GM23338 (cell line): ENCODE data around the gene JMJD1C. TPM values are rescaled to one million over a fixed set of nuclear protein-coding genes. Genes with fewer than 3 reads are reported as not detected.

Source experiments
- ATAC-seq: fragments of 200-7000 bp; cut with Tn5 transposase; 3 replicates; pipeline ENCODE4 v1.9.1; 2020
- DNase-seq: peaks from one replicate; pipeline ENCODE4 v3.0.0-alpha.2; 2015; ENCODE audit warnings: low spot score
- H2AFZ ChIP-seq: fragments of 200-600 bp; sonication (generic); 2 replicates; pipeline ENCODE4 v1.8.0; 2016; ENCODE audit warnings: antibody characterized with exemption, mild to moderate bottlenecking, moderate library complexity
- H3F3A ChIP-seq: fragments of 200-600 bp; sonication (generic); replicated peaks from 2 replicates; pipeline ENCODE4 v1.8.0; 2017; ENCODE audit warnings: antibody characterized with exemption, mixed run types, low read depth
- H3K27ac ChIP-seq: fragments of 200-600 bp; sonication (generic); 2 replicates; pipeline ENCODE4 v1.6.1; 2016; ENCODE audit warnings: low read depth
- H3K27me3 ChIP-seq: fragments of 200-600 bp; sonication (generic); 2 replicates; pipeline ENCODE4 v1.8.0; 2016; ENCODE audit warnings: mild to moderate bottlenecking, mixed run types, moderate library complexity; ENCODE audit not compliant: insufficient read depth
- H3K36me3 ChIP-seq: fragments of 200-600 bp; sonication (generic); 2 replicates; pipeline ENCODE4 v1.8.0; 2016; ENCODE audit warnings: mild to moderate bottlenecking; ENCODE audit not compliant: insufficient read depth
- H3K4me1 ChIP-seq: fragments of 200-600 bp; sonication (generic); 2 replicates; pipeline ENCODE4 v1.8.0; 2016; ENCODE audit warnings: mild to moderate bottlenecking, moderate library complexity; ENCODE audit not compliant: insufficient read depth
- H3K4me2 ChIP-seq: fragments of 200-600 bp; sonication (generic); 2 replicates; pipeline ENCODE4 v1.7.1; 2017; ENCODE audit warnings: mixed run types
- H3K4me3 ChIP-seq: fragments of 200-600 bp; sonication (generic); 2 replicates; pipeline ENCODE4 v1.6.1; 2016; ENCODE audit warnings: mixed run types
- H3K79me2 ChIP-seq: fragments of 200-600 bp; sonication (generic); replicated peaks from 2 replicates; pipeline ENCODE4 v1.8.0; 2017; ENCODE audit warnings: mild to moderate bottlenecking; ENCODE audit not compliant: insufficient read depth
- H3K9me2 ChIP-seq: fragments of 200-600 bp; sonication (generic); 2 replicates; pipeline ENCODE4 v1.8.0; 2017; ENCODE audit not compliant: insufficient read depth
- H4K20me1 ChIP-seq: fragments of 200-600 bp; sonication (generic); replicated peaks from 2 replicates; pipeline ENCODE4 v1.8.0; 2017; ENCODE audit warnings: mild to moderate bottlenecking; ENCODE audit not compliant: insufficient read depth
- H3K27ac Mint-ChIP-seq: 2 replicates; pipeline ENCODE4 v1.8.0; 2020; ENCODE audit warnings: inconsistent platforms, mild to moderate bottlenecking, moderate library complexity, mixed read lengths
- H3K27me3 Mint-ChIP-seq: 3 replicates; pipeline ENCODE4 v1.8.0; 2022; ENCODE audit warnings: low read depth, mild to moderate bottlenecking, moderate library complexity, mixed read lengths, inconsistent platforms; ENCODE audit not compliant: insufficient read depth, poor library complexity
- H3K36me3 Mint-ChIP-seq: 3 replicates; pipeline ENCODE4 v1.8.0; 2021; ENCODE audit warnings: low read depth, mild to moderate bottlenecking, inconsistent platforms, moderate library complexity, mixed read lengths
- H3K4me1 Mint-ChIP-seq: 3 replicates; pipeline ENCODE4 v1.8.0; 2020; ENCODE audit warnings: mild to moderate bottlenecking, inconsistent platforms, mixed read lengths
- H3K4me3 Mint-ChIP-seq: 3 replicates; pipeline ENCODE4 v1.8.0; 2021; ENCODE audit warnings: moderate library complexity, mild to moderate bottlenecking, inconsistent platforms, mixed read lengths
- H3K9me3 Mint-ChIP-seq: 3 replicates; pipeline ENCODE4 v1.8.0; 2020; ENCODE audit warnings: moderate library complexity, mild to moderate bottlenecking, inconsistent platforms, mixed read lengths
- CREB1 ChIP-seq: fragments of 250-450 bp; sonication (Bioruptor Pico); IDR thresholded peaks from 2 replicates; pipeline ENCODE4 v1.5.0; 2020; ENCODE audit warnings: low read depth, mild to moderate bottlenecking, moderate library complexity
- STAT1 ChIP-seq: IDR thresholded peaks from one replicate; pipeline ENCODE4 v1.6.1; 2016; ENCODE audit warnings: antibody characterized with exemption; ENCODE audit not compliant: unreplicated experiment
- ZNF331 ChIP-seq: fragments of 250-450 bp; sonication (Bioruptor Pico); IDR thresholded peaks from 2 replicates; pipeline ENCODE4 v1.5.0; 2020; ENCODE audit warnings: low read depth, mild to moderate bottlenecking, moderate library complexity
- polyA plus RNA-seq: library from polyadenylated mRNA; unstranded; fragments of >200 nt; fragmentation: Nextera tagmentation; extraction: Ambion mirVana; gene quantifications from 2 replicates; pipeline ENCODE4 v1.2.1, GENCODE V29; 2016
- total RNA-seq: library from RNA; depleted of rRNA; stranded (reverse); fragments of >200 nt; shearing (Covaris generic); gene quantifications from 2 replicates; pipeline ENCODE4 v1.2.3, GENCODE V29; 2014
- TF ChIP-seq, protein P1 (sequence below): fragments of 250-450 bp; sonication (Bioruptor Pico); IDR thresholded peaks from 2 replicates; pipeline ENCODE4 v1.5.0; 2020; ENCODE audit warnings: mild to moderate bottlenecking, moderate library complexity
- TF ChIP-seq, protein P2 (sequence below): IDR thresholded peaks from 2 replicates; pipeline ENCODE4 v1.6.1; 2016; ENCODE audit warnings: antibody characterized with exemption

Gene JMJD1C
- total and polyA plus RNA-seq, 2 experiments from 2014 or later, result 333 to 435 TPM

DNA sequence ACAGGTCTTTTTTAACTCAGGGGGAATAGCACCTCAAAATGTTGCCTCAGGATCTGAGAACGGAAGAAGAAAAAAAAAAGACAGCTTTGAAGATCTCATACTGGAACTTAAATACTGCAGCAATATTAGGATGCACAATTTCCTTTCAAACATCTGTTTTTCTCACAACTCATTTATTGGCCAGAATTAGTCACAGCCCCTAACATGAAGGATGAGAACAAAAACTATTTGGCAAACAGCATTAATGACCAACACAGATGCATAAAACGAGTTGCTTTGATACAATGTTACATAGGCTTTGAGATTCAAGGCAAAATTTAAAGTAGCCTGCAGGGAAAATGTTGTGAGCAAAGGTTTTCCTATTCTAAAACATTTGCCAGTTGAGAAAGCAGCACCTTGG is 36.5 kb downstream of the JMJD1C start (continued):
- TF ChIP-seq, protein P1, sequence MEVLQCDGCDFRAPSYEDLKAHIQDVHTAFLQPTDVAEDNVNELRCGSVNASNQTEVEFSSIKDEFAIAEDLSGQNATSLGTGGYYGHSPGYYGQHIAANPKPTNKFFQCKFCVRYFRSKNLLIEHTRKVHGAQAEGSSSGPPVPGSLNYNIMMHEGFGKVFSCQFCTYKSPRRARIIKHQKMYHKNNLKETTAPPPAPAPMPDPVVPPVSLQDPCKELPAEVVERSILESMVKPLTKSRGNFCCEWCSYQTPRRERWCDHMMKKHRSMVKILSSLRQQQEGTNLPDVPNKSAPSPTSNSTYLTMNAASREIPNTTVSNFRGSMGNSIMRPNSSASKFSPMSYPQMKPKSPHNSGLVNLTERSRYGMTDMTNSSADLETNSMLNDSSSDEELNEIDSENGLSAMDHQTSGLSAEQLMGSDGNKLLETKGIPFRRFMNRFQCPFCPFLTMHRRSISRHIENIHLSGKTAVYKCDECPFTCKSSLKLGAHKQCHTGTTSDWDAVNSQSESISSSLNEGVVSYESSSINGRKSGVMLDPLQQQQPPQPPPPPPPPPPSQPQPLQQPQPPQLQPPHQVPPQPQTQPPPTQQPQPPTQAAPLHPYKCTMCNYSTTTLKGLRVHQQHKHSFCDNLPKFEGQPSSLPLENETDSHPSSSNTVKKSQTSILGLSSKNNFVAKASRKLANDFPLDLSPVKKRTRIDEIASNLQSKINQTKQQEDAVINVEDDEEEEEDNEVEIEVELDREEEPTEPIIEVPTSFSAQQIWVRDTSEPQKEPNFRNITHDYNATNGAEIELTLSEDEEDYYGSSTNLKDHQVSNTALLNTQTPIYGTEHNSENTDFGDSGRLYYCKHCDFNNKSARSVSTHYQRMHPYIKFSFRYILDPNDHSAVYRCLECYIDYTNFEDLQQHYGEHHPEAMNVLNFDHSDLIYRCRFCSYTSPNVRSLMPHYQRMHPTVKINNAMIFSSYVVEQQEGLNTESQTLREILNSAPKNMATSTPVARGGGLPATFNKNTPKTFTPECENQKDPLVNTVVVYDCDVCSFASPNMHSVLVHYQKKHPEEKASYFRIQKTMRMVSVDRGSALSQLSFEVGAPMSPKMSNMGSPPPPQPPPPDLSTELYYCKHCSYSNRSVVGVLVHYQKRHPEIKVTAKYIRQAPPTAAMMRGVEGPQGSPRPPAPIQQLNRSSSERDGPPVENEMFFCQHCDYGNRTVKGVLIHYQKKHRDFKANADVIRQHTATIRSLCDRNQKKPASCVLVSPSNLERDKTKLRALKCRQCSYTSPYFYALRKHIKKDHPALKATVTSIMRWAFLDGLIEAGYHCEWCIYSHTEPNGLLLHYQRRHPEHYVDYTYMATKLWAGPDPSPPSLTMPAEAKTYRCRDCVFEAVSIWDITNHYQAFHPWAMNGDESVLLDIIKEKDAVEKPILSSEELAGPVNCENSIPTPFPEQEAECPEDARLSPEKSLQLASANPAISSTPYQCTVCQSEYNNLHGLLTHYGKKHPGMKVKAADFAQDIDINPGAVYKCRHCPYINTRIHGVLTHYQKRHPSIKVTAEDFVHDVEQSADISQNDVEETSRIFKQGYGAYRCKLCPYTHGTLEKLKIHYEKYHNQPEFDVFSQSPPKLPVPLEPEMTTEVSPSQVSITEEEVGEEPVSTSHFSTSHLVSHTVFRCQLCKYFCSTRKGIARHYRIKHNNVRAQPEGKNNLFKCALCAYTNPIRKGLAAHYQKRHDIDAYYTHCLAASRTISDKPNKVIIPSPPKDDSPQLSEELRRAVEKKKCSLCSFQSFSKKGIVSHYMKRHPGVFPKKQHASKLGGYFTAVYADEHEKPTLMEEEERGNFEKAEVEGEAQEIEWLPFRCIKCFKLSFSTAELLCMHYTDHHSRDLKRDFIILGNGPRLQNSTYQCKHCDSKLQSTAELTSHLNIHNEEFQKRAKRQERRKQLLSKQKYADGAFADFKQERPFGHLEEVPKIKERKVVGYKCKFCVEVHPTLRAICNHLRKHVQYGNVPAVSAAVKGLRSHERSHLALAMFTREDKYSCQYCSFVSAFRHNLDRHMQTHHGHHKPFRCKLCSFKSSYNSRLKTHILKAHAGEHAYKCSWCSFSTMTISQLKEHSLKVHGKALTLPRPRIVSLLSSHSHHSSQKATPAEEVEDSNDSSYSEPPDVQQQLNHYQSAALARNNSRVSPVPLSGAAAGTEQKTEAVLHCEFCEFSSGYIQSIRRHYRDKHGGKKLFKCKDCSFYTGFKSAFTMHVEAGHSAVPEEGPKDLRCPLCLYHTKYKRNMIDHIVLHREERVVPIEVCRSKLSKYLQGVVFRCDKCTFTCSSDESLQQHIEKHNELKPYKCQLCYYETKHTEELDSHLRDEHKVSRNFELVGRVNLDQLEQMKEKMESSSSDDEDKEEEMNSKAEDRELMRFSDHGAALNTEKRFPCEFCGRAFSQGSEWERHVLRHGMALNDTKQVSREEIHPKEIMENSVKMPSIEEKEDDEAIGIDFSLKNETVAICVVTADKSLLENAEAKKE (CRISPR knock-in tag), result no peak
- TF ChIP-seq STAT1 (no peak), CREB1 (CRISPR knock-in tag) (no peak)

DNA sequence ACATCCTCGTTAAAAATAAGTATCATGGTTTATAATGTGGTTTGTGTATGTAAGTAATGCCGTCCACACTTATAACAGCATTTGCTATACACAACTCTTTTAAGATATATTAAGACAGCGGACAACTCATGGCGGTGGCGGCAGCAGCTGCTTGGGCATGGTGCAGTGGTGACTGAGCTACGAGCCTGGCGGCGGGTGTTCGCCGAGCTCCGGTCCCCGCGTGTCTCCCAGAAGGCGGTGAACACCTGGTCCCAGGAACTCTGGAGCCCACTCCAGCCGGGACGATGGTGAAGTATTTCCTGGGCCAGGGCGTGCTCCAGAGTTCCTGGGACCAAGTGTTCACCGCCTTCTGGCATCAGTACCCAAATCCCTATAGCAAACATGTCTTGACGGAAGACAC is 38.8 kb downstream of the JMJD1C start:
- Histone ChIP-seq H2AFZ (no peak overlapping the region), H3K4me3 (no peak overlapping the region), H3K9me2 (no peaks in the 10 kb centered on the region), H3K4me1 (peaks cover 28% of the 10 kb centered on the region), H3K79me2 (peaks cover 89% of the 10 kb centered on the region), H3K36me3 (no peaks in the 10 kb centered on the region), H3K27me3 (no peaks in the 10 kb centered on the region), H4K20me1 (no peaks in the 10 kb centered on the region; the same call in 1 of the 2 replicates), H3K4me2 (no peak overlapping the region), H3K27ac (no peak overlapping the region), H3F3A (no peaks in the 10 kb centered on the region)
- Mint-ChIP-seq H3K27ac (no peak overlapping the region), H3K4me1 (peaks cover 30% of the 10 kb centered on the region), H3K36me3 (no peaks in the 10 kb centered on the region), H3K27me3 (no peaks in the 10 kb centered on the region), H3K4me3 (no peak overlapping the region), H3K9me3 (no peaks in the 10 kb centered on the region)
- DNase-seq, result no peak
- TF ChIP-seq CREB1 (CRISPR knock-in tag), result no peak
- TF ChIP-seq, protein P2, sequence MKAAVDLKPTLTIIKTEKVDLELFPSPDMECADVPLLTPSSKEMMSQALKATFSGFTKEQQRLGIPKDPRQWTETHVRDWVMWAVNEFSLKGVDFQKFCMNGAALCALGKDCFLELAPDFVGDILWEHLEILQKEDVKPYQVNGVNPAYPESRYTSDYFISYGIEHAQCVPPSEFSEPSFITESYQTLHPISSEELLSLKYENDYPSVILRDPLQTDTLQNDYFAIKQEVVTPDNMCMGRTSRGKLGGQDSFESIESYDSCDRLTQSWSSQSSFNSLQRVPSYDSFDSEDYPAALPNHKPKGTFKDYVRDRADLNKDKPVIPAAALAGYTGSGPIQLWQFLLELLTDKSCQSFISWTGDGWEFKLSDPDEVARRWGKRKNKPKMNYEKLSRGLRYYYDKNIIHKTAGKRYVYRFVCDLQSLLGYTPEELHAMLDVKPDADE, result no peak
- no peak for TF ChIP-seq ZNF331 (CRISPR knock-in tag)
- ATAC-seq, result no peak
